Smooth muscle cell (in vitro differentiated cells): ENCODE data around the gene KCNQ5. TPM values are rescaled to one million over a fixed set of nuclear protein-coding genes. Genes with fewer than 3 reads are reported as not detected.

Experiments
- DNase-seq: peaks from one replicate; lab custom pipeline; 2025; ENCODE audit not compliant: unreplicated experiment; lab: John Stamatoyannopoulos, UW
- H2AFZ ChIP-seq: fragments of 200-600 bp; sonication (generic); 2 replicates; pipeline ENCODE4 v1.6.0; 2016; ENCODE audit warnings: antibody characterized with exemption, low read depth, mild to moderate bottlenecking
- H3F3A ChIP-seq: fragments of 200-600 bp; sonication (generic); 2 replicates; pipeline ENCODE4 v1.6.0; 2017; ENCODE audit warnings: antibody characterized with exemption, low read depth
- H3K27ac ChIP-seq: fragments of 200-600 bp; sonication (generic); 2 replicates; pipeline ENCODE4 v1.5.1; 2016; ENCODE audit warnings: low read depth, mild to moderate bottlenecking
- H3K27me3 ChIP-seq: fragments of 200-600 bp; sonication (generic); 2 replicates; pipeline ENCODE4 v1.6.1; 2016; ENCODE audit warnings: low read depth, mild to moderate bottlenecking
- H3K36me3 ChIP-seq: fragments of 200-600 bp; sonication (generic); 2 replicates; pipeline ENCODE4 v1.5.1; 2016; ENCODE audit warnings: low read depth
- H3K4me1 ChIP-seq: fragments of 200-600 bp; sonication (generic); 2 replicates; pipeline ENCODE4 v1.5.1; 2016; ENCODE audit warnings: low read depth
- H3K4me2 ChIP-seq: fragments of 200-600 bp; sonication (generic); 2 replicates; pipeline ENCODE4 v1.6.0; 2016; ENCODE audit warnings: mild to moderate bottlenecking
- H3K4me3 ChIP-seq: fragments of 200-600 bp; sonication (generic); 2 replicates; pipeline ENCODE4 v1.5.1; 2016; ENCODE audit warnings: mild to moderate bottlenecking
- H3K79me2 ChIP-seq: fragments of 200-600 bp; sonication (generic); 2 replicates; pipeline ENCODE4 v1.6.0; 2016; ENCODE audit warnings: low read depth, mild to moderate bottlenecking
- H3K9ac ChIP-seq: fragments of 200-600 bp; sonication (generic); 2 replicates; pipeline ENCODE4 v1.6.0; 2016; ENCODE audit warnings: low read depth
- H3K9me3 ChIP-seq: fragments of 200-600 bp; sonication (generic); replicated peaks from 2 replicates; pipeline ENCODE4 v1.5.1; 2016; ENCODE audit warnings: low read depth
- H4K20me1 ChIP-seq: fragments of 200-600 bp; sonication (generic); 2 replicates; pipeline ENCODE4 v1.6.0; 2016; ENCODE audit warnings: low read depth
- WGBS: methylation state at CpG from one replicate; pipeline ENCODE4 v1.1.7; 2016; ENCODE audit warnings: low lambda C conversion rate; 5-methylcytosine and 5-hydroxymethylcytosine counted together
- polyA plus RNA-seq: library from polyadenylated mRNA; unstranded; fragments of >200 nt; fragmentation: Nextera tagmentation; extraction: Ambion mirVana; gene quantifications from 2 replicates; pipeline ENCODE4 v1.2.1, GENCODE V29; 2016
- total RNA-seq: library from RNA; depleted of rRNA; stranded (reverse); fragments of >200 nt; gene quantifications from 2 replicates; pipeline ENCODE4 v1.2.3, GENCODE V29; 2014
- TF ChIP-seq, protein P1 (sequence below): fragments of 200-600 bp; sonication (generic); IDR thresholded peaks from 2 replicates; pipeline ENCODE4 v1.5.1; 2017; ENCODE audit warnings: borderline replicate concordance, mild to moderate bottlenecking, antibody characterized with exemption; ENCODE audit not compliant: insufficient read depth, poor library complexity, severe bottlenecking

KCNQ5 gene
- total and polyA plus RNA-seq, 2 experiments from 2014 or later: 1.2 to 2.0 TPM

DNA sequence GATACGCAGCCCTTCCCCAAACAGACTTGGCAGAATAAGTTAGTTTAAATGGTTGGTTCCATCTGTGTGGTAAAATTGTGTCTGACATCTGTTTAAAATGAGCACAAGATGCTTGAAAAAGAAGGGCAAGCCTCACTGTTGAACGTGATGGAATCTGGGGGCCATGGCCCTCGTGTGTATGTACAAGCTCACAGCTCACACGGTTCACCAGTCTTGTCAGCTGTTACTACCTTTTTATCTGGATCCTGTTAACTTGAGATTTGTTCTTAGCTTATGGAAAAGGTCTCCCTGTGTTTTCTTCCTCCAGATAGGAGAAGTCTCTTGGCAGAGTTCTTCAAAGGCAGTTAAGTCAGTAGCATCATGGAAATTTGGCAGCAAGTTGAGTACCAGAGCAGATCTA, 332.9 kb downstream of the KCNQ5 start:
- Histone ChIP-seq H3K4me2 (no peak overlapping the region), H3K9me3 (no peaks in the 10 kb centered on the region), H3K4me3 (no peak overlapping the region), H3F3A (peaks cover 4% of the 10 kb centered on the region), H3K9ac (no peak overlapping the region), H3K79me2 (no peaks in the 10 kb centered on the region), H3K4me1 (peaks cover 3% of the 10 kb centered on the region), H3K27ac (no peak overlapping the region), H2AFZ (no peak overlapping the region), H4K20me1 (no peaks in the 10 kb centered on the region), H3K36me3 (no peaks in the 10 kb centered on the region), H3K27me3 (no peaks in the 10 kb centered on the region)
- no peak for DNase-seq
- TF ChIP-seq, protein P1, sequence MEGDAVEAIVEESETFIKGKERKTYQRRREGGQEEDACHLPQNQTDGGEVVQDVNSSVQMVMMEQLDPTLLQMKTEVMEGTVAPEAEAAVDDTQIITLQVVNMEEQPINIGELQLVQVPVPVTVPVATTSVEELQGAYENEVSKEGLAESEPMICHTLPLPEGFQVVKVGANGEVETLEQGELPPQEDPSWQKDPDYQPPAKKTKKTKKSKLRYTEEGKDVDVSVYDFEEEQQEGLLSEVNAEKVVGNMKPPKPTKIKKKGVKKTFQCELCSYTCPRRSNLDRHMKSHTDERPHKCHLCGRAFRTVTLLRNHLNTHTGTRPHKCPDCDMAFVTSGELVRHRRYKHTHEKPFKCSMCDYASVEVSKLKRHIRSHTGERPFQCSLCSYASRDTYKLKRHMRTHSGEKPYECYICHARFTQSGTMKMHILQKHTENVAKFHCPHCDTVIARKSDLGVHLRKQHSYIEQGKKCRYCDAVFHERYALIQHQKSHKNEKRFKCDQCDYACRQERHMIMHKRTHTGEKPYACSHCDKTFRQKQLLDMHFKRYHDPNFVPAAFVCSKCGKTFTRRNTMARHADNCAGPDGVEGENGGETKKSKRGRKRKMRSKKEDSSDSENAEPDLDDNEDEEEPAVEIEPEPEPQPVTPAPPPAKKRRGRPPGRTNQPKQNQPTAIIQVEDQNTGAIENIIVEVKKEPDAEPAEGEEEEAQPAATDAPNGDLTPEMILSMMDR: no peak
- 64% methylated on average over 4 of the region's 4 CpGs for WGBS

DNA sequence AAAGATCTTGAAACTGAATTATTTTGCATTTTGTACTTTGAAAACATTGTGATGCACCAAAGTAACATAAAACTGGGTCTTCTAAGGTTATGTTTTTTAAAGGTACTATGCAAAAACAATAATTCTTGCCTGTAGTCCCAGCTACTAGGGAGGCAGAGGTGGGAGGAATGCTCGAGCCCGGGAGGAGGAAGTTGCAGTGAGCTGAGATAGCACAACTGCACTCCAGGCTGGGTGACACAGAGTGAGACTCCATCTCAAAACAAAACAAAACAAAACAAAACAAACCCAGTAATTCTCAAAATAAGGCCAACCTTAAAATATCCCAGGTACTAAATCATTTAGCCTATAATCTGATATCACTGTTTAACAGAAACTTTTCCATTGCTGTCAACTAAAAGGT, 333.8 kb downstream of the KCNQ5 start:
- H3K36me3 ChIP-seq: no peaks in the 10 kb centered on the region
- no peaks in the 10 kb centered on the region for H3K4me1 ChIP-seq
- H2AFZ ChIP-seq: peak overlapping the region; percentile 61
- no peak overlapping the region for H3K9ac ChIP-seq
- 23% methylated on average over 2 of the region's 2 CpGs for WGBS
- no peak overlapping the region for H3K4me3 ChIP-seq
- no peak for DNase-seq
- no peaks in the 10 kb centered on the region for H3K9me3 ChIP-seq
- H3K27me3 ChIP-seq: no peaks in the 10 kb centered on the region
- TF ChIP-seq, protein P1: no peak
- no peaks in the 10 kb centered on the region for H4K20me1 ChIP-seq
- H3K4me2 ChIP-seq: no peak overlapping the region
- H3K27ac ChIP-seq: no peak overlapping the region
- H3K79me2 ChIP-seq: no peaks in the 10 kb centered on the region
- no peaks in the 10 kb centered on the region for H3F3A ChIP-seq

DNA sequence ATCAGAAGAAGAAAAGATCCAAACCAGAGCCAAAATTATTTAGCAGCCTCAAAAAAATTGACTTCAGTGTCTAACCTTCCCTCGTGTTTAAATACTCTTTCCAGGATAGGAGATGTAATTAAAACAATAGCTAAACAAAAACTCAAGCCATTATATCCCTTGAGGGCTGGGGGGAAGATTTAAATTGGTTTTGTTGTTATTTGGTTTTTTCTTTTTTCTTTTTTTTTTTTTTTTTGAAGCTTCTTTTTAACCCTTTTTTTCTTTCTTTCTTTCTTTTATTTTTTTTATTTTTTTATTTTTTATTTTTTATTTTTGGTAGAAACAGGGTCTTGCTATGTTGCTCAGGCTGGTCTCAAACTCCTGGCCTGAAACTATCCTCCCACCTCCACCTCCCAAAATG, 334.4 kb downstream of the KCNQ5 start:
- H3K27ac ChIP-seq: no peak overlapping the region
- WGBS: 26% methylated on average over 1 of the region's 1 CpG
- no peak overlapping the region for H3K9ac ChIP-seq
- H3K4me2 ChIP-seq: no peak overlapping the region
- H3K9me3 ChIP-seq: no peaks in the 10 kb centered on the region
- H3K79me2 ChIP-seq: no peaks in the 10 kb centered on the region
- TF ChIP-seq, protein P1: no peak
- no peaks in the 10 kb centered on the region for H3K27me3 ChIP-seq
- H3K4me1 ChIP-seq: no peaks in the 10 kb centered on the region
- DNase-seq: no peak
- H2AFZ ChIP-seq: peak overlapping the region; percentile 61
- H3K4me3 ChIP-seq: no peak overlapping the region
- no peaks in the 10 kb centered on the region for H4K20me1 ChIP-seq
- H3F3A ChIP-seq: no peaks in the 10 kb centered on the region
- no peaks in the 10 kb centered on the region for H3K36me3 ChIP-seq

DNA sequence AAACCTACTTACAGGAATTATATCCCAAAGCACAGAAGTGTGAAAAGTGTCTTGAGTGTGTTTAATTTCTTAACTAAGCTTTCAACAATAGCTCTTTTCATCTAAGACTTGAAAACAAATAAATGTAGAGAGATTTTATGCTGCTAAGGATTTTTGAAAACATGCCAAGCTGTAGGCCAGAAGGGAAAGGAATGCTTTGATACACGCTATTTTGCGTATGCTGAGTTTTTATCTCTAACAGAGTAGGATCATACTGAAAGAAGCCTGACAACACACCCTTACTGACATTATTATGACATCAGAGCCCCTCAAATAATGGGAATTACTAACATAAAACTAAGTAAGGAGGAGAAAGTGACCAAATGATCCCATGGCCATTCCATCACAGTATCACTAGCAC, 338.0 kb downstream of the KCNQ5 start:
- no peaks in the 10 kb centered on the region for H3K27me3 ChIP-seq
- H4K20me1 ChIP-seq: no peaks in the 10 kb centered on the region
- H3K9me3 ChIP-seq: no peaks in the 10 kb centered on the region
- WGBS: 39% methylated on average over 2 of the region's 2 CpGs
- no peaks in the 10 kb centered on the region for H3F3A ChIP-seq
- H3K9ac ChIP-seq: no peak overlapping the region
- no peak for DNase-seq
- TF ChIP-seq, protein P1: no peak
- H3K36me3 ChIP-seq: no peaks in the 10 kb centered on the region
- no peaks in the 10 kb centered on the region for H3K79me2 ChIP-seq
- no peak overlapping the region for H3K27ac ChIP-seq
- H3K4me3 ChIP-seq: no peak overlapping the region
- H2AFZ ChIP-seq: no peak overlapping the region
- peak overlapping the region; percentile 14 for H3K4me2 ChIP-seq
- no peaks in the 10 kb centered on the region for H3K4me1 ChIP-seq
